Suprapubic skin (tissue), 4 donors: ENCODE results near the gene ITGA3. TPM values are rescaled to one million over a fixed set of nuclear protein-coding genes. Genes with fewer than 3 reads are reported as not detected.

Experiments
- DNase-seq, 2 donors: peaks; one replicate each; pipeline ENCODE4 v3.0.0-alpha.2; 2019; ENCODE audit warnings: low spot score in 2 of 2
- H3K27ac ChIP-seq: fragments of 200-600 bp; sonication (generic); one replicate; pipeline ENCODE4 v1.5.1; 2019
- H3K27me3 ChIP-seq: fragments of 200-600 bp; sonication (generic); one replicate; pipeline ENCODE4 v1.5.1; 2019
- H3K36me3 ChIP-seq: fragments of 200-600 bp; sonication (generic); one replicate; pipeline ENCODE4 v1.5.1; 2019
- H3K4me1 ChIP-seq: fragments of 200-600 bp; sonication (generic); one replicate; pipeline ENCODE4 v1.5.1; 2019
- H3K4me3 ChIP-seq: fragments of 200-600 bp; sonication (generic); one replicate; pipeline ENCODE4 v1.5.1; 2019; ENCODE audit warnings: mild to moderate bottlenecking
- H3K9me3 ChIP-seq: fragments of 200-600 bp; sonication (generic); one replicate; pipeline ENCODE4 v1.5.1; 2019
- CTCF ChIP-seq, 2 donors: fragments of 200-600 bp in 1 of 2; fragments of 450-650 bp in 1 of 2; sonication (generic) in 1 of 2; IDR thresholded peaks; one replicate each; pipeline ENCODE4 v1.5.1; 2016 to 2019; ENCODE audit warnings: antibody characterized with exemption in 2 of 2, mild to moderate bottlenecking in 1 of 2, moderate library complexity in 1 of 2
- EP300 ChIP-seq: sonication (generic); formaldehyde crosslinking; IDR thresholded peaks from one replicate; pipeline ENCODE4 v1.6.1; 2017; ENCODE audit warnings: antibody characterized with exemption
- POLR2A ChIP-seq, 2 donors: fragments of 450-650 bp; IDR thresholded peaks; one replicate each; pipeline ENCODE4 v1.6.1; 2017; ENCODE audit warnings: antibody characterized with exemption in 2 of 2, mild to moderate bottlenecking in 2 of 2, moderate library complexity in 2 of 2
- POLR2AphosphoS5 ChIP-seq, 3 donors: sonication (generic); formaldehyde crosslinking; IDR thresholded peaks; one replicate each; pipeline ENCODE4 v1.6.1; 2017; ENCODE audit warnings: antibody characterized with exemption in 3 of 3
- WGBS: methylation state at CpG from one replicate; pipeline ENCODE4 v1.1.5; 2018; 5-methylcytosine and 5-hydroxymethylcytosine counted together
- total RNA-seq, 4 donors: library from RNA; depleted of rRNA; stranded (reverse); fragments of >200 nt; gene quantifications; one replicate each; pipeline ENCODE4 v1.1.0, GENCODE V29; 2016

Gene ITGA3
- total RNA-seq, 4 donors from 2014 or later = 85.9 to 229 (median 198) TPM

- H3K36me3 ChIP-seq = no peaks in the 10 kb centered on the region
- no peaks in the 10 kb centered on the region for H3K9me3 ChIP-seq
- WGBS = 70% methylated on average over 3 of the region's 3 CpGs
- TF ChIP-seq EP300 = no peak
- TF ChIP-seq POLR2A (IDR thresholded peaks at IDR 0.05) = no peak
- no peak for TF ChIP-seq POLR2AphosphoS5 (IDR thresholded peaks at IDR 0.05)
- TF ChIP-seq CTCF (IDR thresholded peaks at IDR 0.05) = no peak
- no peak overlapping the region for H3K4me3 ChIP-seq
- no peak overlapping the region for H3K27ac ChIP-seq
- peak in 1 of 2 donors; percentile 36 for DNase-seq
- peaks cover 47% of the 10 kb centered on the region for H3K4me1 ChIP-seq
- no peaks in the 10 kb centered on the region for H3K27me3 ChIP-seq
Observed at GRCh38 chr17:50049636-50050035, 6.3 kb upstream of the ITGA3 start.

GRCh38 chr17:50050431-50051032, 5.4 kb upstream of the ITGA3 start:
- no peaks in the 10 kb centered on the region for H3K27me3 ChIP-seq
- H3K27ac ChIP-seq = no peak overlapping the region
- peak in 1 of 2 donors; percentile 35 for DNase-seq
- peaks cover 51% of the 10 kb centered on the region for H3K4me1 ChIP-seq
- WGBS = 75% methylated on average over 12 of the region's 12 CpGs
- no peak overlapping the region for H3K4me3 ChIP-seq
- H3K9me3 ChIP-seq = no peaks in the 10 kb centered on the region
- H3K36me3 ChIP-seq = no peaks in the 10 kb centered on the region
- TF ChIP-seq POLR2AphosphoS5 (IDR thresholded peaks at IDR 0.05) = no peak
- TF ChIP-seq CTCF (IDR thresholded peaks at IDR 0.05) = no peak

GRCh38 chr17:50051082-50051576, 4.8 kb upstream of the ITGA3 start:
- no peaks in the 10 kb centered on the region for H3K9me3 ChIP-seq
- H3K27ac ChIP-seq = no peak overlapping the region
- peak in 1 of 2 donors; percentile 57 for DNase-seq
- no peak overlapping the region for H3K4me3 ChIP-seq
- no peak for TF ChIP-seq POLR2A (IDR thresholded peaks at IDR 0.05)
- H3K27me3 ChIP-seq = no peaks in the 10 kb centered on the region
- peaks cover 49% of the 10 kb centered on the region for H3K4me1 ChIP-seq
- WGBS = 58% methylated on average over 4 of the region's 4 CpGs
- H3K36me3 ChIP-seq = no peaks in the 10 kb centered on the region

- WGBS = 55% methylated on average over 2 of the region's 2 CpGs
- Histone ChIP-seq H3K4me1 (peaks cover 50% of the 10 kb centered on the region), H3K4me3 (no peak overlapping the region), H3K27ac (no peak overlapping the region), H3K36me3 (no peaks in the 10 kb centered on the region), H3K9me3 (no peaks in the 10 kb centered on the region), H3K27me3 (no peaks in the 10 kb centered on the region)
- DNase-seq = peak in 1 of 2 donors; percentile 46
- TF ChIP-seq POLR2A (IDR thresholded peaks at IDR 0.05) = no peak
Observed at GRCh38 chr17:50051606-50052005, 4.3 kb upstream of the ITGA3 start.

- Histone ChIP-seq H3K27ac (no peak overlapping the region), H3K9me3 (no peaks in the 10 kb centered on the region), H3K4me3 (no peak overlapping the region), H3K36me3 (no peaks in the 10 kb centered on the region), H3K27me3 (no peaks in the 10 kb centered on the region), H3K4me1 (peaks cover 53% of the 10 kb centered on the region)
- DNase-seq = peak in 1 of 2 donors; percentile 43
- TF ChIP-seq POLR2AphosphoS5 (IDR thresholded peaks at IDR 0.05) = no peak
- no peak for TF ChIP-seq CTCF (IDR thresholded peaks at IDR 0.05)
- no peak for TF ChIP-seq EP300
- TF ChIP-seq POLR2A (IDR thresholded peaks at IDR 0.05) = no peak
- 78% methylated on average over 6 of the region's 6 CpGs for WGBS
Observed at GRCh38 chr17:50052241-50052796, 3.6 kb upstream of the ITGA3 start.

- 75% methylated on average over 7 of the region's 7 CpGs for WGBS
- H3K4me1 ChIP-seq = peaks cover 53% of the 10 kb centered on the region
Observed at GRCh38 chr17:50052822-50053653, 2.9 kb upstream of the ITGA3 start.

More at GRCh38 chr17:50052822-50053653, 2.9 kb upstream of the ITGA3 start:
- DNase-seq = peak in 1 of 2 donors; percentile 77
- TF ChIP-seq CTCF (IDR thresholded peaks at IDR 0.05) = no peak
- TF ChIP-seq EP300 = no peak
- no peak for TF ChIP-seq POLR2A (IDR thresholded peaks at IDR 0.05)
- TF ChIP-seq POLR2AphosphoS5 (IDR thresholded peaks at IDR 0.05) = no peak
- Histone ChIP-seq H3K27ac (no peak overlapping the region), H3K4me3 (no peak overlapping the region), H3K9me3 (no peaks in the 10 kb centered on the region), H3K36me3 (no peaks in the 10 kb centered on the region), H3K27me3 (no peaks in the 10 kb centered on the region)
